SKM-1 (cell line): Measurements from ENCODE around the gene SH3PXD2A.

ENCODE experiments used
- DNase-seq: peaks from one replicate; lab custom pipeline; 2025; ENCODE audit not compliant: unreplicated experiment; lab: John Stamatoyannopoulos, UW

SH3PXD2A gene

GRCh38 chr10:103879409-103879808 is 24.0 kb upstream of the SH3PXD2A start:
- no peak for DNase-seq

- no peak for DNase-seq
Observed at GRCh38 chr10:103877861-103878260, 22.5 kb upstream of the SH3PXD2A start.

GRCh38 chr10:103876155-103876554 is 20.8 kb upstream of the SH3PXD2A start:
- DNase-seq = no peak

GRCh38 chr10:103874730-103875129 is 19.4 kb upstream of the SH3PXD2A start:
- DNase-seq = no peak

- no peak for DNase-seq
Observed at GRCh38 chr10:103872137-103872931, 17.0 kb upstream of the SH3PXD2A start.

GRCh38 chr10:103871006-103871405 is 15.6 kb upstream of the SH3PXD2A start:
- no peak for DNase-seq

GRCh38 chr10:103870516-103870915 is 15.1 kb upstream of the SH3PXD2A start:
- DNase-seq = no peak

GRCh38 chr10:103869336-103869735 is 14.0 kb upstream of the SH3PXD2A start:
- DNase-seq = no peak

- no peak for DNase-seq
Observed at GRCh38 chr10:103868200-103868599, 12.8 kb upstream of the SH3PXD2A start.

- DNase-seq = no peak
Observed at GRCh38 chr10:103861505-103861904, 6.1 kb upstream of the SH3PXD2A start.

- peak; percentile 69 for DNase-seq
Observed at GRCh38 chr10:103859161-103860086, 4.0 kb upstream of the SH3PXD2A start.

- no peak for DNase-seq
Observed at GRCh38 chr10:103858360-103858759, 3.0 kb upstream of the SH3PXD2A start.

- DNase-seq = no peak
Observed at GRCh38 chr10:103856797-103857170, 1.4 kb upstream of the SH3PXD2A start.

GRCh38 chr10:103855852-103856796 is 748 bp upstream of the SH3PXD2A start:
- DNase-seq = no peak

- no peak for DNase-seq
Observed at GRCh38 chr10:103854686-103855391, 537 bp downstream of the SH3PXD2A start.

- DNase-seq = no peak
Observed at GRCh38 chr10:103854265-103854685, 1.1 kb downstream of the SH3PXD2A start.

- DNase-seq = no peak
Observed at GRCh38 chr10:103853428-103854264, 1.7 kb downstream of the SH3PXD2A start.

GRCh38 chr10:103852856-103853255 is 2.5 kb downstream of the SH3PXD2A start:
- DNase-seq = no peak

GRCh38 chr10:103852189-103852711 is 3.1 kb downstream of the SH3PXD2A start:
- DNase-seq = no peak
